Activated CD4-positive, alpha-beta T cell treated with anti-CD3 and anti-CD28 coated beads, Interleukin-2, amount 10 ng/mL, durations not matched to agents 24 days and 14 days (primary cell): ENCODE measurements around the gene GAGE10. TPM values are rescaled to one million over a fixed set of nuclear protein-coding genes. Genes with fewer than 3 reads are reported as not detected.

Source experiments
- DNase-seq: peaks from one replicate; pipeline ENCODE4 v3.0.0; 2022
- H3K27ac Mint-ChIP-seq: one replicate; pipeline ENCODE4 v1.8.0; 2022; ENCODE audit warnings: mild to moderate bottlenecking, mixed read lengths
- H3K27me3 Mint-ChIP-seq: one replicate; pipeline ENCODE4 v1.8.0; 2022; ENCODE audit warnings: mixed read lengths
- H3K36me3 Mint-ChIP-seq: one replicate; pipeline ENCODE4 v1.8.0; 2022; ENCODE audit warnings: low read depth, mild to moderate bottlenecking, mixed read lengths
- H3K4me1 Mint-ChIP-seq: one replicate; pipeline ENCODE4 v1.8.0; 2021; ENCODE audit warnings: mixed read lengths
- H3K4me3 Mint-ChIP-seq: one replicate; pipeline ENCODE4 v1.8.0; 2022; ENCODE audit warnings: mild to moderate bottlenecking, moderate library complexity, mixed read lengths
- H3K9me3 Mint-ChIP-seq: one replicate; pipeline ENCODE4 v1.8.0; 2021; ENCODE audit warnings: mixed read lengths
- intact Hi-C: fragments of 100-400 bp; cut with micrococcal nuclease; formaldehyde crosslinking; loops from one replicate; pipeline ENCODE4 v1.15.1; 2023
- total RNA-seq: library from RNA; stranded (reverse); gene quantifications from 2 replicates; pipeline ENCODE4 v1.2.3, GENCODE V29; 2022

Gene GAGE10
- total RNA-seq, 1 donor from 2014 or later: not detected

- no peaks in the 10 kb centered on the region for H3K27me3 Mint-ChIP-seq
- peaks cover 46% of the 10 kb centered on the region for H3K4me1 Mint-ChIP-seq
- H3K9me3 Mint-ChIP-seq: no peaks in the 10 kb centered on the region
- intact Hi-C loops: loop anchor here (1.0 kb wide), 1 partner anchor 34 kb away; the partner anchor contains the start of gene CCDC22
- H3K27ac Mint-ChIP-seq: peak overlapping the region; percentile 100
- peaks cover 12% of the 10 kb centered on the region for H3K36me3 Mint-ChIP-seq
- DNase-seq: peak; percentile 97
- peak overlapping the region; percentile 99 for H3K4me3 Mint-ChIP-seq
Observed at GRCh38 chrX:49269010-49269766, 34.3 kb upstream of the GAGE10 start.

DNA sequence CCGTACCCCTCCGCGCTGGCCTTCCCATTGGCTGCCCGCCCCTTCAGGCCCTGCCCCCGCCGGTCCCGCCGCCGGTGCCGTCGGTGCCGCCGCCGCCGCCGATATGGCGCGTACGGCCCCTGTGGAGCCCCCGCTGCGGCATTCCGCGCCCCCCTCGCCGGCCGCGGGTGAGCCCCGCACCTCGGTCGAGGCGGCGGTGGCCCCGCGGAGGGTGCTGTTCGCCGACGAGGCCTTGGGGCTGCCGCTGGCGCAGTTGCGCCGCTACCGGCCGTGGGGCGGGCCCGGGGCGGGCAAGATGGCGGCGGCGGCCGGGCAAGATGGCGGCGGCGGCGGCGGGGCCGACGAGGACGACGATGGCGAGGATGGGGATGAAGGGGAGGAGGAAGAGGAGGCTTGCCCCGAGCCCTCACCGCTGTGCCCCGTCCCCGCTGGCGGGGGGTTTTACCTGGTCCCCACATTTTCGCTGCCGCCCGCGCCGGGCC, 33.6 kb upstream of the GAGE10 start, which contains the start of gene PPP1R3F:
PPP1R3F (plus strand) TSS at position 27 of the 482 bp plus-strand sequence; CDS start at position 104, 77 bp downstream.
- peak within 1 kb of the TSS; percentile 100 for H3K27ac Mint-ChIP-seq
- peaks cover 18% of the 10 kb centered on the region for H3K36me3 Mint-ChIP-seq
- H3K27me3 Mint-ChIP-seq: no peaks in the 10 kb centered on the region
- H3K4me3 Mint-ChIP-seq: peak within 1 kb of the TSS; percentile 99
- intact Hi-C loops: loop anchor here (1.0 to 5.0 kb wide), 4 partner anchors 35 to 333 kb away; partner anchors contain the start of gene CCDC22
- H3K9me3 Mint-ChIP-seq: no peaks in the 10 kb centered on the region
- DNase-seq: no peak
- peaks cover 47% of the 10 kb centered on the region for H3K4me1 Mint-ChIP-seq

- Mint-ChIP-seq H3K27ac (peak overlapping the region; percentile 81), H3K36me3 (peaks cover 23% of the 10 kb centered on the region), H3K4me1 (peaks cover 49% of the 10 kb centered on the region), H3K4me3 (peak overlapping the region; percentile 76), H3K27me3 (no peaks in the 10 kb centered on the region), H3K9me3 (no peaks in the 10 kb centered on the region)
- DNase-seq: no peak
- intact Hi-C loops: loop anchor here (5.0 kb wide), 3 partner anchors 37 to 333 kb away; no protein-coding TSS in a partner anchor
Observed at GRCh38 chrX:49270249-49270921, 33.1 kb upstream of the GAGE10 start.

- peaks cover 27% of the 10 kb centered on the region for H3K36me3 Mint-ChIP-seq
- H3K4me1 Mint-ChIP-seq: peaks cover 56% of the 10 kb centered on the region
- peak overlapping the region; percentile 76 for H3K4me3 Mint-ChIP-seq
- H3K27me3 Mint-ChIP-seq: no peaks in the 10 kb centered on the region
- no peak for DNase-seq
- peak overlapping the region; percentile 81 for H3K27ac Mint-ChIP-seq
- intact Hi-C loops: loop anchor here (5.0 kb wide), 3 partner anchors 36 to 334 kb away; no protein-coding TSS in a partner anchor
- no peaks in the 10 kb centered on the region for H3K9me3 Mint-ChIP-seq
Observed at GRCh38 chrX:49271341-49271740, 32.1 kb upstream of the GAGE10 start.

DNA sequence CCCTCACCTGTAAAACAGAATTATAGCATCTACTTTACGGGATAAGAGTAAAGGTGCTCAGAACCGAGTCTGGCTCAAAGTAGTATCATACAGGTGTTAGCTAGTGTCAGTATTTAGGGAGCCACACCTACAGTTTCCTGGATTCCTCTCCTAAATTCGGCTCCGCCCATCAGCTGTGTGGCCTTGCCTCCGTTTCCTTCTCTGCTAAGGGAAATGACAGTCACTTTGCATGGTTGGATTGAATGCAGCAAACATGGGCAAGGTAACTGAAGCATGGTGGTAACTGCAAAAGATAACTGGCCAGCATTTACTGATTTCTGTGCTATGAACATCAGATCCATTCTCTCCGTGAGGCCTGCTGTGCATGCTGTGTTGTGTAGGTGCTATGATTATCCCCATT, 31.0 kb upstream of the GAGE10 start:
- Mint-ChIP-seq H3K4me3 (peak overlapping the region; percentile 76), H3K27ac (peak overlapping the region; percentile 93), H3K36me3 (peaks cover 28% of the 10 kb centered on the region), H3K27me3 (no peaks in the 10 kb centered on the region), H3K4me1 (peaks cover 58% of the 10 kb centered on the region), H3K9me3 (no peaks in the 10 kb centered on the region)
- DNase-seq: peak; percentile 80
- intact Hi-C loops: loop anchor here (5.0 kb wide), 3 partner anchors 35 to 335 kb away; no protein-coding TSS in a partner anchor

- intact Hi-C loops: loop anchor here (5.0 kb wide), 3 partner anchors 34 to 336 kb away; no protein-coding TSS in a partner anchor
- Mint-ChIP-seq H3K4me3 (peak overlapping the region; percentile 76), H3K9me3 (no peaks in the 10 kb centered on the region), H3K4me1 (peaks cover 60% of the 10 kb centered on the region), H3K27me3 (no peaks in the 10 kb centered on the region), H3K36me3 (peaks cover 31% of the 10 kb centered on the region), H3K27ac (peak overlapping the region; percentile 93)
- DNase-seq: peak; percentile 81
Observed at GRCh38 chrX:49273181-49273727, 30.2 kb upstream of the GAGE10 start.

- H3K27me3 Mint-ChIP-seq: no peaks in the 10 kb centered on the region
- H3K4me3 Mint-ChIP-seq: no peak overlapping the region
- H3K27ac Mint-ChIP-seq: peak overlapping the region; percentile 95
- DNase-seq: no peak
- intact Hi-C loops: no loop called here
- H3K4me1 Mint-ChIP-seq: peaks cover 62% of the 10 kb centered on the region
- peaks cover 28% of the 10 kb centered on the region for H3K36me3 Mint-ChIP-seq
- no peaks in the 10 kb centered on the region for H3K9me3 Mint-ChIP-seq
Observed at GRCh38 chrX:49276207-49276606, 27.2 kb upstream of the GAGE10 start.

- Mint-ChIP-seq H3K27ac (peak overlapping the region; percentile 95), H3K27me3 (no peaks in the 10 kb centered on the region), H3K4me1 (peaks cover 59% of the 10 kb centered on the region), H3K36me3 (peaks cover 26% of the 10 kb centered on the region), H3K4me3 (peak overlapping the region; percentile 71), H3K9me3 (no peaks in the 10 kb centered on the region)
- intact Hi-C loops: no loop called here
- DNase-seq: no peak
Observed at GRCh38 chrX:49276671-49277534, 26.5 kb upstream of the GAGE10 start.

DNA sequence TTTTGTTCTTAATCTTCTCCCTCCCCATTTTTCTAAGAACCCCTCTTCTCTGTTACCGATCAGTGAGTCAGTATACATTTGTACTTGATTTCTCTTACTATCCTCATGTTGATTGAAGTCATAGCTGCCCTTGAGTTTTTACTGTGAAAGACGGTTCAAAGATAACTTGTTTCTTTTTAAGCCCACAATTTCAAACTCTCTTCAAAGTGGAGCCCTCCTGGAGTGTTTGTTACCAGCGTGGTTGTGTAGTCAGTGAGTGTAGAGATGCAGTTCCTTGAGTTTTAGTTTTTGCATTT, 26.0 kb upstream of the GAGE10 start:
- DNase-seq: no peak
- peaks cover 30% of the 10 kb centered on the region for H3K36me3 Mint-ChIP-seq
- H3K27ac Mint-ChIP-seq: peak overlapping the region; percentile 95
- H3K27me3 Mint-ChIP-seq: no peaks in the 10 kb centered on the region
- H3K4me1 Mint-ChIP-seq: peaks cover 63% of the 10 kb centered on the region
- no peaks in the 10 kb centered on the region for H3K9me3 Mint-ChIP-seq
- H3K4me3 Mint-ChIP-seq: peak overlapping the region; percentile 71
- intact Hi-C loops: no loop called here

DNA sequence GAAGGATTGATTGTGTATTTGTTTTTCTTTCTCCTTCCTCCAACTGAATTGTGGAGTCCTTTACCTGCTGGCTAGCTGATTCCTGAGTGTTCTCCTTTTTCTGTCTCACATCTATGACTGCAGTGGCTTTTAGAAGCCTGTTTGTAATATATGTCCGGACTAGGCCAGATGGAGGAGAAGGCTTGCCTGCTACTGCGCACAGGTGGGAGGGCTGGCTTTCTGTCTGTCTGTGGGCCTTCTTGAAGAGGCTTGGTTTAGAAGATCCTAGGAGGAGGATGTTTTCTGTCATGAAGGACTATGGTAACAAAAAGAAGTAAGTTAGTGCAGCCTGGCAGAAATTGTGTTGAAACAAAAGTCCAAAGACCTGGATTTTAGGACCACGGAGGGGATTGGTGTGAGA, 25.4 kb upstream of the GAGE10 start:
- no peak for DNase-seq
- no peaks in the 10 kb centered on the region for H3K9me3 Mint-ChIP-seq
- intact Hi-C loops: no loop called here
- H3K4me3 Mint-ChIP-seq: peak overlapping the region; percentile 71
- peaks cover 33% of the 10 kb centered on the region for H3K36me3 Mint-ChIP-seq
- H3K27me3 Mint-ChIP-seq: no peaks in the 10 kb centered on the region
- peak overlapping the region; percentile 95 for H3K27ac Mint-ChIP-seq
- H3K4me1 Mint-ChIP-seq: peaks cover 61% of the 10 kb centered on the region

DNA sequence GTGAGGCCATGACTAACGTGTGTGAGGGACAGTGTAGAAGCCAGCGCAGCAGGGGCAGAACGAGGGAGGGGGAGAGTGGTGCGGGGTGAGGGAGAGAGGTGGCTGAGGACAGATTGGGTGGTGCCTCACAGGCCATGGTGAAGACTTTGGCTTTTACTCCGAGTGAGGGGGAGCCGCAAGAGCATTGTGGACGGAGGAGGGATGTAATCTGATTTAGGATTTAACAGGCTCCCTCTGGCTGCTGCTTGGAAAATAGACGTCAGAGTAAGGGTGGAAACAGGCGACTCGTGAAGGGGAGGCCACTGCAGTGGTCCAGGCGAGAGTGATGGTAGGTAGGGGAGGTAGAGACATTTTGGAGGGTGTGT, 20.8 kb upstream of the GAGE10 start:
- no peak for DNase-seq
- no peaks in the 10 kb centered on the region for H3K27me3 Mint-ChIP-seq
- peaks cover 14% of the 10 kb centered on the region for H3K36me3 Mint-ChIP-seq
- H3K27ac Mint-ChIP-seq: peak overlapping the region; percentile 51
- H3K9me3 Mint-ChIP-seq: no peaks in the 10 kb centered on the region
- peaks cover 32% of the 10 kb centered on the region for H3K4me1 Mint-ChIP-seq
- no peak overlapping the region for H3K4me3 Mint-ChIP-seq
- intact Hi-C loops: no loop called here

DNA sequence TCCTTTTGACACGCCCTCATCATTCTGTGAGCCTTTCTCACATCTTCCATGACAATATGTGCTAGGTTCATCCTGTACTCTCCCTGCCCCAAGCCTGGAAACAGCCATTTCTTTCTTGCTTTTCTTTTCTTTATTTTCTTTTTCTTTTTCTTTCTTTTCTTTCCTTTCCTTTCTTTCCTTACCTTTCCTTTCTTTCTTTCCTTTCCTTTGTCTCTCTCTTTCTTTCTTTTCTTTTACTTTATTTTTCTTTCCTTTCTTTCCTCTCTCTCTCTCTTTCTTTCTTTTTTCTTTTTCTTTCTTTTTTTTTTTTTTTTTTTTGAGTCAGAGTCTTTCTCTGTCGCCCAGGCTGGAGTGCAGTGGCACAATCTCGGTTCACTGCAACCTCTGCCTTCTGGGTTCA, 19.2 kb upstream of the GAGE10 start:
- no peak for DNase-seq
- H3K4me3 Mint-ChIP-seq: no peak overlapping the region
- H3K27me3 Mint-ChIP-seq: no peaks in the 10 kb centered on the region
- peaks cover 28% of the 10 kb centered on the region for H3K4me1 Mint-ChIP-seq
- intact Hi-C loops: no loop called here
- H3K36me3 Mint-ChIP-seq: peaks cover 15% of the 10 kb centered on the region
- H3K9me3 Mint-ChIP-seq: no peaks in the 10 kb centered on the region
- no peak overlapping the region for H3K27ac Mint-ChIP-seq

- Mint-ChIP-seq H3K4me1 (peaks cover 23% of the 10 kb centered on the region), H3K36me3 (peaks cover 12% of the 10 kb centered on the region), H3K27me3 (no peaks in the 10 kb centered on the region), H3K9me3 (no peaks in the 10 kb centered on the region), H3K4me3 (no peak overlapping the region), H3K27ac (no peak overlapping the region)
- intact Hi-C loops: no loop called here
- DNase-seq: no peak
Observed at GRCh38 chrX:49286136-49286535, 17.3 kb upstream of the GAGE10 start.
